BJ (cell line): Measurements from ENCODE around the gene INSIG1. TPM values are rescaled to one million over a fixed set of nuclear protein-coding genes. Genes with fewer than 3 reads are reported as not detected.

ENCODE experiments used
- CTCF ChIA-PET: fragments of 350-600 bp; formaldehyde crosslinking; extraction: SDS; loops from one replicate; lab custom pipeline; 2021; ENCODE audit warnings: antibody characterized with exemption, inconsistent platforms; lab: Yijun Ruan, JAX
- POLR2A ChIA-PET: fragments of 300-600 bp; sonication (Branson Sonifier 250); formaldehyde crosslinking; extraction: SDS; loops from one replicate; lab custom pipeline; 2021; ENCODE audit warnings: antibody characterized with exemption; lab: Charles Lee
- DNase-seq: peaks from one replicate; pipeline ENCODE4 v3.0.0-alpha.2; 2011; ENCODE audit warnings: low read depth
- H3K27me3 ChIP-seq: 2 replicates; pipeline ENCODE4 v1.6.0; 2011; ENCODE audit warnings: low read length; ENCODE audit not compliant: control insufficient read depth, insufficient read depth
- H3K36me3 ChIP-seq: 2 replicates; pipeline ENCODE4 v1.5.1; 2011; ENCODE audit warnings: low read length; ENCODE audit not compliant: control insufficient read depth, insufficient read depth
- H3K4me3 ChIP-seq: 2 replicates; pipeline ENCODE4 v1.5.1; 2011; ENCODE audit warnings: low read depth, mild to moderate bottlenecking, control low read depth, low read length
- CTCF ChIP-seq: IDR thresholded peaks from 2 replicates; pipeline ENCODE4 v1.5.1; 2011; ENCODE audit warnings: low read depth, mild to moderate bottlenecking, control low read depth, inconsistent platforms, low read length, moderate library complexity; ENCODE audit not compliant: insufficient read depth
- polyA plus RNA-seq: library from polyadenylated mRNA; depleted of rRNA; stranded (reverse); fragments of >200 nt; gene quantifications from 2 replicates; pipeline ENCODE4 v1.2.3, GENCODE V29; 2011

The INSIG1 gene
- polyA plus RNA-seq, 1 experiment, result 11.0 TPM

- Histone ChIP-seq H3K4me3 (no peak overlapping the region), H3K36me3 (no peaks in the 10 kb centered on the region), H3K27me3 (peaks cover 1% of the 10 kb centered on the region)
- CTCF ChIA-PET, result interaction anchor here (0.6 kb wide), 1 partner anchor 15 kb away, joined by 4 read pairs; no protein-coding TSS in a partner anchor
- POLR2A ChIA-PET, result no interaction called here
- no peak for DNase-seq
- no peak for TF ChIP-seq CTCF
Observed at GRCh38 chr7:155276042-155276799, 21.5 kb upstream of the INSIG1 start.

- DNase-seq, result no peak
- CTCF ChIA-PET, result no interaction called here
- no peak for TF ChIP-seq CTCF
Observed at GRCh38 chr7:155276800-155277375, 20.8 kb upstream of the INSIG1 start.

GRCh38 chr7:155277385-155277994 lies 20.2 kb upstream of the INSIG1 start:
- Histone ChIP-seq H3K27me3 (peaks cover 1% of the 10 kb centered on the region), H3K4me3 (no peak overlapping the region), H3K36me3 (no peaks in the 10 kb centered on the region)
- ChIA-PET CTCF (no interaction called here), POLR2A (no interaction called here)
- TF ChIP-seq CTCF, result no peak
- no peak for DNase-seq

More at GRCh38 chr7:155276800-155277375, 20.8 kb upstream of the INSIG1 start:
- no peaks in the 10 kb centered on the region for H3K36me3 ChIP-seq
- H3K4me3 ChIP-seq, result no peak overlapping the region
- POLR2A ChIA-PET, result no interaction called here
- H3K27me3 ChIP-seq, result peaks cover 1% of the 10 kb centered on the region

GRCh38 chr7:155278921-155279320 lies 18.8 kb upstream of the INSIG1 start:
- ChIA-PET CTCF (no interaction called here), POLR2A (no interaction called here)
- Histone ChIP-seq H3K36me3 (no peaks in the 10 kb centered on the region), H3K4me3 (no peak overlapping the region), H3K27me3 (peaks cover 1% of the 10 kb centered on the region)
- TF ChIP-seq CTCF, result no peak
- no peak for DNase-seq

- DNase-seq, result no peak
- CTCF ChIA-PET, result no interaction called here
- POLR2A ChIA-PET, result no interaction called here
- Histone ChIP-seq H3K36me3 (no peaks in the 10 kb centered on the region), H3K27me3 (peaks cover 3% of the 10 kb centered on the region), H3K4me3 (no peak overlapping the region)
- TF ChIP-seq CTCF, result no peak
Observed at GRCh38 chr7:155279787-155280445, 17.8 kb upstream of the INSIG1 start.
